GM23338 (cell line): ENCODE measurements around the gene RASL11A. TPM values are rescaled to one million over a fixed set of nuclear protein-coding genes. Genes with fewer than 3 reads are reported as not detected.

ENCODE experiments used
- ATAC-seq: fragments of 200-7000 bp; cut with Tn5 transposase; 3 replicates; pipeline ENCODE4 v1.9.1; 2020
- DNase-seq: peaks from one replicate; pipeline ENCODE4 v3.0.0-alpha.2; 2015; ENCODE audit warnings: low spot score
- H2AFZ ChIP-seq: fragments of 200-600 bp; sonication (generic); 2 replicates; pipeline ENCODE4 v1.8.0; 2016; ENCODE audit warnings: antibody characterized with exemption, mild to moderate bottlenecking, moderate library complexity
- H3F3A ChIP-seq: fragments of 200-600 bp; sonication (generic); replicated peaks from 2 replicates; pipeline ENCODE4 v1.8.0; 2017; ENCODE audit warnings: antibody characterized with exemption, mixed run types, low read depth
- H3K27ac ChIP-seq: fragments of 200-600 bp; sonication (generic); 2 replicates; pipeline ENCODE4 v1.6.1; 2016; ENCODE audit warnings: low read depth
- H3K27me3 ChIP-seq: fragments of 200-600 bp; sonication (generic); 2 replicates; pipeline ENCODE4 v1.8.0; 2016; ENCODE audit warnings: mild to moderate bottlenecking, mixed run types, moderate library complexity; ENCODE audit not compliant: insufficient read depth
- H3K36me3 ChIP-seq: fragments of 200-600 bp; sonication (generic); 2 replicates; pipeline ENCODE4 v1.8.0; 2016; ENCODE audit warnings: mild to moderate bottlenecking; ENCODE audit not compliant: insufficient read depth
- H3K4me1 ChIP-seq: fragments of 200-600 bp; sonication (generic); 2 replicates; pipeline ENCODE4 v1.8.0; 2016; ENCODE audit warnings: mild to moderate bottlenecking, moderate library complexity; ENCODE audit not compliant: insufficient read depth
- H3K4me2 ChIP-seq: fragments of 200-600 bp; sonication (generic); 2 replicates; pipeline ENCODE4 v1.7.1; 2017; ENCODE audit warnings: mixed run types
- H3K4me3 ChIP-seq: fragments of 200-600 bp; sonication (generic); 2 replicates; pipeline ENCODE4 v1.6.1; 2016; ENCODE audit warnings: mixed run types
- H3K79me2 ChIP-seq: fragments of 200-600 bp; sonication (generic); replicated peaks from 2 replicates; pipeline ENCODE4 v1.8.0; 2017; ENCODE audit warnings: mild to moderate bottlenecking; ENCODE audit not compliant: insufficient read depth
- H3K9me2 ChIP-seq: fragments of 200-600 bp; sonication (generic); 2 replicates; pipeline ENCODE4 v1.8.0; 2017; ENCODE audit not compliant: insufficient read depth
- H4K20me1 ChIP-seq: fragments of 200-600 bp; sonication (generic); replicated peaks from 2 replicates; pipeline ENCODE4 v1.8.0; 2017; ENCODE audit warnings: mild to moderate bottlenecking; ENCODE audit not compliant: insufficient read depth
- H3K27ac Mint-ChIP-seq: 2 replicates; pipeline ENCODE4 v1.8.0; 2020; ENCODE audit warnings: inconsistent platforms, mild to moderate bottlenecking, moderate library complexity, mixed read lengths
- H3K27me3 Mint-ChIP-seq: 3 replicates; pipeline ENCODE4 v1.8.0; 2022; ENCODE audit warnings: low read depth, mild to moderate bottlenecking, moderate library complexity, mixed read lengths, inconsistent platforms; ENCODE audit not compliant: insufficient read depth, poor library complexity
- H3K36me3 Mint-ChIP-seq: 3 replicates; pipeline ENCODE4 v1.8.0; 2021; ENCODE audit warnings: low read depth, mild to moderate bottlenecking, inconsistent platforms, moderate library complexity, mixed read lengths
- H3K4me1 Mint-ChIP-seq: 3 replicates; pipeline ENCODE4 v1.8.0; 2020; ENCODE audit warnings: mild to moderate bottlenecking, inconsistent platforms, mixed read lengths
- H3K4me3 Mint-ChIP-seq: 3 replicates; pipeline ENCODE4 v1.8.0; 2021; ENCODE audit warnings: moderate library complexity, mild to moderate bottlenecking, inconsistent platforms, mixed read lengths
- H3K9me3 Mint-ChIP-seq: 3 replicates; pipeline ENCODE4 v1.8.0; 2020; ENCODE audit warnings: moderate library complexity, mild to moderate bottlenecking, inconsistent platforms, mixed read lengths
- CREB1 ChIP-seq: fragments of 250-450 bp; sonication (Bioruptor Pico); IDR thresholded peaks from 2 replicates; pipeline ENCODE4 v1.5.0; 2020; ENCODE audit warnings: low read depth, mild to moderate bottlenecking, moderate library complexity
- ETS1 ChIP-seq: IDR thresholded peaks from 2 replicates; pipeline ENCODE4 v1.6.1; 2016; ENCODE audit warnings: antibody characterized with exemption
- EZH2phosphoT487 ChIP-seq: fragments of 200-600 bp; sonication (generic); IDR thresholded peaks from one replicate; pipeline ENCODE4 v1.8.1; 2018; ENCODE audit warnings: antibody characterized with exemption; ENCODE audit not compliant: unreplicated experiment
- JUNB ChIP-seq: IDR thresholded peaks from one replicate; pipeline ENCODE4 v1.6.1; 2016; ENCODE audit warnings: antibody characterized with exemption; ENCODE audit not compliant: unreplicated experiment
- NANOG ChIP-seq: IDR thresholded peaks from 2 replicates; pipeline ENCODE4 v1.6.1; 2016; ENCODE audit warnings: antibody characterized with exemption, borderline replicate concordance
- POLR2AphosphoS5 ChIP-seq: IDR thresholded peaks from 2 replicates; pipeline ENCODE4 v1.6.1; 2016; ENCODE audit warnings: antibody characterized with exemption, low read depth
- REST ChIP-seq: IDR thresholded peaks from one replicate; pipeline ENCODE4 v1.6.1; 2018; ENCODE audit warnings: antibody characterized with exemption; ENCODE audit not compliant: unreplicated experiment
- ZNF331 ChIP-seq: fragments of 250-450 bp; sonication (Bioruptor Pico); IDR thresholded peaks from 2 replicates; pipeline ENCODE4 v1.5.0; 2020; ENCODE audit warnings: low read depth, mild to moderate bottlenecking, moderate library complexity
- polyA plus RNA-seq: library from polyadenylated mRNA; unstranded; fragments of >200 nt; fragmentation: Nextera tagmentation; extraction: Ambion mirVana; gene quantifications from 2 replicates; pipeline ENCODE4 v1.2.1, GENCODE V29; 2016
- total RNA-seq: library from RNA; depleted of rRNA; stranded (reverse); fragments of >200 nt; shearing (Covaris generic); gene quantifications from 2 replicates; pipeline ENCODE4 v1.2.3, GENCODE V29; 2014
- TF ChIP-seq, protein P1 (sequence below), 2 experiments: fragments of 200-600 bp in 1 of 2; sonication (generic) in 1 of 2; conservative IDR thresholded peaks; 2 replicates each; pipeline versions ENCODE4 v1.5.1 to v1.6.1; 2016 to 2017; ENCODE audit warnings: antibody characterized with exemption in 2 of 2, low read depth in 2 of 2, mild to moderate bottlenecking in 2 of 2, moderate library complexity in 1 of 2

The RASL11A gene
- total and polyA plus RNA-seq, 2 experiments from 2014 or later = 1.9 to 3.3 TPM

GRCh38 chr13:27251166-27252091, 19.2 kb upstream of the RASL11A start, which contains the start of gene RPL21:
RPL21 (plus strand) TSS chr13:27251558; CDS start chr13:27253777, 2,219 bp downstream.
- H3K27me3 Mint-ChIP-seq = peaks cover 11% of the 10 kb centered on the region
- peaks cover 4% of the 10 kb centered on the region; the same call in 2 of the 3 replicates for H3K9me3 Mint-ChIP-seq
- DNase-seq (peak; percentile 96), ATAC-seq (peak; percentile 94)
- Histone ChIP-seq H3K27me3 (no peaks in the 10 kb centered on the region), H3K79me2 (peaks cover 65% of the 10 kb centered on the region), H2AFZ (no peak within 1 kb of the TSS), H4K20me1 (peaks cover 11% of the 10 kb centered on the region; the same call in 1 of the 2 replicates), H3K27ac (peak within 1 kb of the TSS; percentile 89), H3K4me3 (peak within 1 kb of the TSS; percentile 98), H3K9me2 (no peaks in the 10 kb centered on the region), H3K4me1 (peaks cover 6% of the 10 kb centered on the region; the same call in 1 of the 2 replicates), H3K4me2 (peak within 1 kb of the TSS; percentile 78), H3K36me3 (peaks cover 44% of the 10 kb centered on the region), H3F3A (peaks cover 29% of the 10 kb centered on the region)
- peaks cover 25% of the 10 kb centered on the region; the same call in 2 of the 3 replicates for H3K4me1 Mint-ChIP-seq
- peak within 1 kb of the TSS; percentile 96 for H3K4me3 Mint-ChIP-seq
- H3K36me3 Mint-ChIP-seq = peaks cover 51% of the 10 kb centered on the region
- peak; percentile 65; the same call in 1 of the 2 replicates for TF ChIP-seq ETS1
- TF ChIP-seq CREB1 (CRISPR knock-in tag) = peak; percentile 95
- TF ChIP-seq REST = peak; percentile 35
- TF ChIP-seq JUNB = no peak
- peak; percentile 62 for TF ChIP-seq NANOG
- peak; percentile 96 for TF ChIP-seq POLR2AphosphoS5
- peak within 1 kb of the TSS; percentile 100 for H3K27ac Mint-ChIP-seq

- H3K9me2 ChIP-seq = no peaks in the 10 kb centered on the region
- H3K4me1 ChIP-seq = peaks cover 6% of the 10 kb centered on the region; the same call in 1 of the 2 replicates
- peaks cover 51% of the 10 kb centered on the region for H3K36me3 ChIP-seq
- H3K79me2 ChIP-seq = peaks cover 68% of the 10 kb centered on the region
- no peak overlapping the region for H2AFZ ChIP-seq
- peak overlapping the region; percentile 98 for H3K4me3 ChIP-seq
- no peak for ATAC-seq
- Mint-ChIP-seq H3K4me3 (peak overlapping the region; percentile 96), H3K27ac (peak overlapping the region; percentile 100), H3K27me3 (peaks cover 10% of the 10 kb centered on the region), H3K36me3 (peaks cover 61% of the 10 kb centered on the region), H3K9me3 (peaks cover 4% of the 10 kb centered on the region; the same call in 2 of the 3 replicates), H3K4me1 (peaks cover 26% of the 10 kb centered on the region; the same call in 2 of the 3 replicates)
- no peak for DNase-seq
- peaks cover 17% of the 10 kb centered on the region; the same call in 1 of the 2 replicates for H4K20me1 ChIP-seq
- H3K27me3 ChIP-seq = no peaks in the 10 kb centered on the region
- peak overlapping the region; percentile 78 for H3K4me2 ChIP-seq
- peaks cover 38% of the 10 kb centered on the region for H3F3A ChIP-seq
- peak overlapping the region; percentile 89 for H3K27ac ChIP-seq
- TF ChIP-seq ZNF331 (no peak), NANOG (no peak), ETS1 (no peak), EZH2phosphoT487 (no peak), CREB1 (CRISPR knock-in tag) (no peak), JUNB (no peak), REST (no peak)
- TF ChIP-seq, protein P1, sequence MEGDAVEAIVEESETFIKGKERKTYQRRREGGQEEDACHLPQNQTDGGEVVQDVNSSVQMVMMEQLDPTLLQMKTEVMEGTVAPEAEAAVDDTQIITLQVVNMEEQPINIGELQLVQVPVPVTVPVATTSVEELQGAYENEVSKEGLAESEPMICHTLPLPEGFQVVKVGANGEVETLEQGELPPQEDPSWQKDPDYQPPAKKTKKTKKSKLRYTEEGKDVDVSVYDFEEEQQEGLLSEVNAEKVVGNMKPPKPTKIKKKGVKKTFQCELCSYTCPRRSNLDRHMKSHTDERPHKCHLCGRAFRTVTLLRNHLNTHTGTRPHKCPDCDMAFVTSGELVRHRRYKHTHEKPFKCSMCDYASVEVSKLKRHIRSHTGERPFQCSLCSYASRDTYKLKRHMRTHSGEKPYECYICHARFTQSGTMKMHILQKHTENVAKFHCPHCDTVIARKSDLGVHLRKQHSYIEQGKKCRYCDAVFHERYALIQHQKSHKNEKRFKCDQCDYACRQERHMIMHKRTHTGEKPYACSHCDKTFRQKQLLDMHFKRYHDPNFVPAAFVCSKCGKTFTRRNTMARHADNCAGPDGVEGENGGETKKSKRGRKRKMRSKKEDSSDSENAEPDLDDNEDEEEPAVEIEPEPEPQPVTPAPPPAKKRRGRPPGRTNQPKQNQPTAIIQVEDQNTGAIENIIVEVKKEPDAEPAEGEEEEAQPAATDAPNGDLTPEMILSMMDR (conservative IDR thresholded peaks at IDR 0.05; ENCODE audit: low read depth in 2 of 2) = no peak
These were observed 18.2 kb upstream of the RASL11A start for GRCh38 chr13:27252467-27252866.
